ENCODE measurements around the gene NOXA1. TPM values are rescaled to one million over a fixed set of nuclear protein-coding genes. Genes with fewer than 3 reads are reported as not detected.

The NOXA1 gene
- total RNA-seq, 1 donor from 2014 or later = 3.9 TPM

DNA sequence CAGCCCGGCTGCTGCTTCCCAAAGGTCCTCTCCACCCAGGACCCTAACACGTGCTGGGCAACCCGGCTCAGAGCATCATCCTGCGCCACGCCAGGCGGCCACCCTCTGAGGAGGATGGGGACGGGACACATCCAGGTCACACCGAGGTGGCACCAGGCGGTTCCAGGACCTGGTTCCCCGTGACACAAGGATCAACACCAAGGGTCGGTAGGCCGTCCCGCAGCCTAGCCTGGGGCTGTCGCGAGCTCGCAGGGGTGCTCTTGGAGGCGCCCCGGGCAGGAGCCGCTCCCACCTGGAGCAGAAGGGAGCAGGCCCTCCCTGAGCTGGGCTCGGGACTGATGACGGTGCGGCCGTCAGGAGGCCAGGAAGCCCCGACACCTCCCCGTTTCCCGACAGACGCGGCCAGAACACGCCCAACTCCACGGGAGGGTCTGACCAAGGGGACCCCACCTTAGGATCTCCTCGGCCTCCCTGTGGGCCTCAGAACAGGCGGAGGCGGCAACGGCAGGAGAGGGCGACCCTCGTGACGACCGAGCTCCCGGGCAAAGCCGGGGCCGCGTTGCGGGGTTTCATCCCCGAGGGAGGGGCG is 6.5 kb upstream of the NOXA1 start:
- ATAC-seq (ENCODE audit: low read depth) = no peak
- peaks cover 10% of the 10 kb centered on the region for H3K4me1 Mint-ChIP-seq
- H3K36me3 Mint-ChIP-seq (ENCODE audit: low read depth) = peaks cover 3% of the 10 kb centered on the region

DNA sequence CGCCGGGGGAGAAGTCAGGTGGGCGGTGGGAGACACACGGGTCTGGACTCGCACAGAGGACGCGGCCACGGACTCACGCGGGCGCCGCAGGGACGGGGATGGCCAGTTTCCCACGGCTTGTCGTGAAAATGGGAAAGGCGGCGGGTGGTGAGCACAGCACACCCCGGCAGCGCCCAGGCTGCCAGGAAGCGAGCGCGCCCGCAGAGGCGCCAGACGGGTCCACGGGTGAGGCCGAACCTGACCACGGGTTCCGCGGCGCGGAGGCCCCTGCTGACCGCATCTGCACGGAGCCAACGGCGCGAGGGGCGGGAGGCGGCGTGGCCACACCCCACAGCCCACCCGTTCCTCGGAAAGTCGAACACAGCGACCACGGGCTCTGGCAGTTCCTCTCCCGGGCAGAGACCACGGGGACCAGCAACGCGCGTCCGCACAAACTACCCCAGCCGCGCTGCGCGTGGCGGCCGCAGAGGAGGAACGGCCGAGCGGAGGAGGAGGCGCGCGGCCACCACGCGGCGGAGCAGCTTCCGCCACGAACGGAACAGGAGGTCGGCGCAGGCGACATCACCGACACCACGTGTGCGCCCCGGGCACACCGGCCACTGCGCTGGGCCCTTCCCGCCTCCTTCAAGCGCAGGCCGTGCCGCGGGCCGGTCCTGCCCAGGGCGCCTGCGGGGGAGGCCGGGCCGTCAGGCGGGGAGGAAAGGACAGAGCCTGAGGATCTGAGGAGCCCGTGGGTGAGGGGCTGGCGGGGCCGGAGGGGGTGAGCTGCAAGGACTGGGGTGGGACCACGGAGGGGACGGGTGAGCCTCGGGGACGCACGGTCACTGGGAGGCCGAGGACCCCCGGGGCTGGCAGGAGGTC is 5.8 kb upstream of the NOXA1 start:
- intact Hi-C loops (cut with micrococcal nuclease) = no loop called here
- Mint-ChIP-seq H3K4me1 (peaks cover 16% of the 10 kb centered on the region), H3K27me3 (no peaks in the 10 kb centered on the region), H3K4me3 (peak overlapping the region; percentile 44), H3K27ac (no peak overlapping the region), H3K9me3 (no peaks in the 10 kb centered on the region), H3K36me3 (ENCODE audit: low read depth) (peaks cover 3% of the 10 kb centered on the region)
- ChIA-PET CTCF (no interaction called here), POLR2A (no interaction called here)
- ATAC-seq (ENCODE audit: low read depth) (peak; percentile 28), DNase-seq (no peak)
- TF ChIP-seq, protein P1, sequence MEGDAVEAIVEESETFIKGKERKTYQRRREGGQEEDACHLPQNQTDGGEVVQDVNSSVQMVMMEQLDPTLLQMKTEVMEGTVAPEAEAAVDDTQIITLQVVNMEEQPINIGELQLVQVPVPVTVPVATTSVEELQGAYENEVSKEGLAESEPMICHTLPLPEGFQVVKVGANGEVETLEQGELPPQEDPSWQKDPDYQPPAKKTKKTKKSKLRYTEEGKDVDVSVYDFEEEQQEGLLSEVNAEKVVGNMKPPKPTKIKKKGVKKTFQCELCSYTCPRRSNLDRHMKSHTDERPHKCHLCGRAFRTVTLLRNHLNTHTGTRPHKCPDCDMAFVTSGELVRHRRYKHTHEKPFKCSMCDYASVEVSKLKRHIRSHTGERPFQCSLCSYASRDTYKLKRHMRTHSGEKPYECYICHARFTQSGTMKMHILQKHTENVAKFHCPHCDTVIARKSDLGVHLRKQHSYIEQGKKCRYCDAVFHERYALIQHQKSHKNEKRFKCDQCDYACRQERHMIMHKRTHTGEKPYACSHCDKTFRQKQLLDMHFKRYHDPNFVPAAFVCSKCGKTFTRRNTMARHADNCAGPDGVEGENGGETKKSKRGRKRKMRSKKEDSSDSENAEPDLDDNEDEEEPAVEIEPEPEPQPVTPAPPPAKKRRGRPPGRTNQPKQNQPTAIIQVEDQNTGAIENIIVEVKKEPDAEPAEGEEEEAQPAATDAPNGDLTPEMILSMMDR (IDR thresholded peaks at IDR 0.05) = no peak

More for the DNA sequence above, 6.5 kb upstream of the NOXA1 start:
- Mint-ChIP-seq H3K27ac (no peak overlapping the region), H3K4me3 (no peak overlapping the region), H3K9me3 (no peaks in the 10 kb centered on the region), H3K27me3 (no peaks in the 10 kb centered on the region)
- ChIA-PET CTCF (no interaction called here), POLR2A (no interaction called here)
- DNase-seq = no peak
- intact Hi-C loops (cut with micrococcal nuclease) = no loop called here
- TF ChIP-seq, protein P1 (IDR thresholded peaks at IDR 0.05) = no peak

DNA sequence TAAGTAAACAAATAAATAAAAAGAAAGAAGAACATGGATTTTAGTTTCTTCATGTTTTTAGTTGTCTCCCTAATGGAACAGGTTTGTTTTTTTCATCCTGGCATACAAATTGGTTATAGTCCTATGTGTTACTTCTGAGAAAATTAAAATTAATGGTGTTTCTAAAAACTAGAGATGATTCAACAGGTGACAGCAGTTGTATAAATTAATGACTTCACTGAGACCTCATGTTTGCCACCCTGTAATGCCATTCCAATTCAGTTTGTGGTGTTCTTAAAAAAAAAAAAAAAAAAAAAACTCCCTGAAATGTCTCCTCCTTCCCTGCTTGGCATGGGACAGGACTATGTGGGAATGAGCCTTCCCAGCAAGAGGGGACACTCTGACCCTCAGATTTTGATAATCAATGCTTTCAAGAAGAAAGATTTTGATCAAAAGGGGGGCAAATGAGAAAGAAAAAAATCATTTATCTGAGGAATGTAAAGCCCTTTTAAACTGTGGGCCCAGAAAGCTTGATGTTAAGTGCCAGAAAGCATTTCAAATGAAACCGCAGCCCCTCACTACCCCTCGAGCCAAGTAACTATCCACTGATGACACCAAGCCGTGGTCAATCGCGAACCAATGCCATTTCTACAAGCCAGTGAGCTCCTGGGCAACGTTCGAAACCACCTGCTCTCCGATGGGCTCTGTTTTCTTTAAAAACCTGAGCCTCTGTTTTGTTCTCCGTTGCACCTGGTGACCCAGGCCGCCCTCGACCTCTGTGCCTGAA is 1.2 kb upstream of the NOXA1 start:
- CTCF ChIA-PET = interaction anchor here (0.8 to 1.4 kb wide), 2 partner anchors 10 to 26 kb away, joined by 4 to 6 read pairs; no protein-coding TSS in a partner anchor
- Mint-ChIP-seq H3K4me3 (peak overlapping the region; percentile 81), H3K9me3 (no peaks in the 10 kb centered on the region), H3K27ac (peak overlapping the region; percentile 24), H3K4me1 (peaks cover 13% of the 10 kb centered on the region), H3K27me3 (no peaks in the 10 kb centered on the region), H3K36me3 (ENCODE audit: low read depth) (peaks cover 3% of the 10 kb centered on the region)
- intact Hi-C loops (cut with micrococcal nuclease) = loop anchor here (2.0 to 5.0 kb wide), 3 partner anchors 110 to 335 kb away; partner anchors contain the start of genes MAN1B1 and TUBB4B
- TF ChIP-seq, protein P1 (IDR thresholded peaks at IDR 0.05) = no peak
- ATAC-seq (ENCODE audit: low read depth) (no peak), DNase-seq (no peak)
- POLR2A ChIA-PET = interaction anchor here (0.6 to 2.1 kb wide), 7 partner anchors 12 to 181 kb away, joined by 3 to 18 read pairs (median 7); partner anchors contain the start of genes NRARP, NSMF and TUBB4B

DNA sequence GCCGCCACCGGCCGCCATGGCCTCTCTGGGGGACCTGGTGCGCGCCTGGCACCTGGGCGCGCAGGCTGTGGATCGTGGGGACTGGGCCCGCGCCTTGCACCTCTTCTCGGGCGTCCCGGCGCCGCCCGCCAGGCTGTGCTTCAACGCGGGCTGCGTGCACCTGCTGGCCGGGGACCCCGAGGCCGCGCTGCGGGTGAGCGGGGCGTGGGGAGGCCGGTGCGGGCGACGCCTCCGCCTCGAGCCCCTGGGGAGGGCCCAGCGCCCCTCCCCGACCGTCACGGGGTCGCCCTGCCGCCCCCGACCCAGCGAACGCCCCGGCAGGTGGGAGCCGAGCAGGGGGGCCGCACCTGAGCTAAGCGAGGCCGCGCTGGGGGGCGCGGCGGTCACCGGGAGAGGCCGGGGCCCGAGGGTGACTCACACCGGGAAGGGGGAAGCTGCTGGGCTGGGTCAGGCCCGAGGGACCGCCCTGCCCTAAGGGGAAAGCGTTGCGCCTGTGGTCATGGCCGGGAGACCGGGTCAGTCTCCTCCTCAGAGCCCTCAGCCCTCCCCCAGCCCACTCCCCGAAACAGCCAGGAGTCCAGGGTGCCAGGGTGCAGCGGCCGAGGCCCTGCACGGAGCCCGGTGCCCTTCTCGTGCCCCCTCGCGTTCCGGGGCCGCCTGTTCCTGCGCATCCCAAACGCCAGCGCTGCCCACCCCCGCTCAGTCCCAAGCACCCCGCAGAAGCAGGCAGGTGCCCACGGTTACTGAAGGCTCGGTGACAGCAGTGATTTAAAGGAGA is 510 bp downstream of the NOXA1 start:
- Mint-ChIP-seq H3K4me3 (peak overlapping the region; percentile 64), H3K27me3 (no peaks in the 10 kb centered on the region), H3K9me3 (no peaks in the 10 kb centered on the region), H3K4me1 (peaks cover 13% of the 10 kb centered on the region), H3K36me3 (ENCODE audit: low read depth) (peaks cover 3% of the 10 kb centered on the region), H3K27ac (peak overlapping the region; percentile 4)
- CTCF ChIA-PET = interaction anchor here (0.9 to 1.7 kb wide), 5 partner anchors 11 to 137 kb away, joined by 3 to 8 read pairs (median 6); partner anchors contain the start of gene NRARP
- intact Hi-C loops (cut with micrococcal nuclease) = loop anchor here (1.0 to 5.0 kb wide), 6 partner anchors 22 to 337 kb away; partner anchors contain the start of genes MAN1B1, NRARP and TUBB4B
- TF ChIP-seq, protein P1 (IDR thresholded peaks at IDR 0.05) = no peak
- POLR2A ChIA-PET = interaction anchor here (0.5 to 2.1 kb wide), 13 partner anchors 12 to 480 kb away, joined by 3 to 18 read pairs (median 7); partner anchors contain the start of genes ENTPD8, MAN1B1, MRPL41 and NRARP
- ATAC-seq (ENCODE audit: low read depth) = no peak
- no peak for DNase-seq

All from activated B cell treated with CpG ODN at 0.5 μM for 24 hours (primary cell).